ENCODE measurements around the gene HSFX2.
"Not testable (repeated sequence)": the region's sequence is repeated elsewhere in the genome, so short reads cannot be mapped to it uniquely, and the experiment has no call there.

Gene HSFX2

GRCh38 chrX:149595214-149595613 lies at the start of gene HSFX2:
Gene HSFX2 (minus strand): TSS chrX:149595314. CDS start chrX:149594700, 614 bp downstream.
- H3K4me3 ChIP-seq (ENCODE audit: low read length); DNase-seq (ENCODE audit: low read depth): not testable (repeated sequence)

- TF ChIP-seq CTCF (conservative IDR thresholded peaks at IDR 0.05; ENCODE audit: low read length) = no peak
- DNase-seq (ENCODE audit: low read depth) = peak; percentile 4
- H3K4me3 ChIP-seq (ENCODE audit: low read length) = no peak overlapping the region
These were observed 48.4 kb upstream of the HSFX2 start for GRCh38 chrX:149643496-149643895.

GRCh38 chrX:149641835-149642234 lies 46.7 kb upstream of the HSFX2 start:
- no peak overlapping the region for H3K4me3 ChIP-seq (ENCODE audit: low read length)
- no peak for TF ChIP-seq CTCF (conservative IDR thresholded peaks at IDR 0.05; ENCODE audit: low read length)
- peak; percentile 43 for DNase-seq (ENCODE audit: low read depth)

GRCh38 chrX:149641432-149641831 lies 46.3 kb upstream of the HSFX2 start:
- no peak for DNase-seq (ENCODE audit: low read depth)
- no peak overlapping the region for H3K4me3 ChIP-seq (ENCODE audit: low read length)

GRCh38 chrX:149639568-149639967 lies 44.5 kb upstream of the HSFX2 start:
- TF ChIP-seq CTCF (conservative IDR thresholded peaks at IDR 0.05; ENCODE audit: low read length) = no peak
- DNase-seq (ENCODE audit: low read depth) = no peak
- H3K4me3 ChIP-seq (ENCODE audit: low read length) = no peak overlapping the region

More at GRCh38 chrX:149641432-149641831, 46.3 kb upstream of the HSFX2 start:
- TF ChIP-seq CTCF (conservative IDR thresholded peaks at IDR 0.05; ENCODE audit: low read length) = no peak

GRCh38 chrX:149638860-149639259 lies 43.7 kb upstream of the HSFX2 start:
- peak; percentile 47 for DNase-seq (ENCODE audit: low read depth)
- no peak overlapping the region for H3K4me3 ChIP-seq (ENCODE audit: low read length)
- TF ChIP-seq CTCF (conservative IDR thresholded peaks at IDR 0.05; ENCODE audit: low read length) = no peak

- DNase-seq (ENCODE audit: low read depth) = no peak
- H3K4me3 ChIP-seq (ENCODE audit: low read length) = no peak overlapping the region
- TF ChIP-seq CTCF (conservative IDR thresholded peaks at IDR 0.05; ENCODE audit: low read length) = no peak
These were observed 38.4 kb upstream of the HSFX2 start for GRCh38 chrX:149633511-149633910.
